HCT116 (cell line): ENCODE measurements around the gene PRAME.

Source experiments
- CBX3 ChIP-seq: IDR thresholded peaks from 2 replicates; pipeline ENCODE4 v1.6.1; 2012; ENCODE audit warnings: low read depth
- EGR1 ChIP-seq: IDR thresholded peaks from 2 replicates; pipeline ENCODE4 v1.6.1; 2012; ENCODE audit warnings: low read depth
- EZH2 ChIP-seq: fragments of 200-600 bp; sonication (generic); IDR thresholded peaks from 2 replicates; pipeline ENCODE4 v1.6.1; 2017; ENCODE audit warnings: antibody characterized with exemption, mixed run types
- POLR2A ChIP-seq: IDR thresholded peaks from 2 replicates; pipeline ENCODE4 v1.7.0; 2011; ENCODE audit warnings: borderline replicate concordance; ENCODE audit not compliant: insufficient read depth, insufficient read length; ENCODE audit errors: extremely low read depth
- POLR2AphosphoS5 ChIP-seq: IDR thresholded peaks from 2 replicates; pipeline ENCODE4 v1.6.1; 2011; ENCODE audit warnings: mild to moderate bottlenecking, low read depth, low read length, moderate library complexity
- SIN3A ChIP-seq: IDR thresholded peaks from 2 replicates; pipeline ENCODE4 v1.6.1; 2012; ENCODE audit warnings: low read depth
- TF ChIP-seq, protein P1 (sequence below), 3 experiments: fragments of 200-600 bp in 1 of 3; sonication (generic) in 1 of 3; IDR thresholded peaks in 2 of 3; conservative IDR thresholded peaks in 1 of 3; 2 replicates each; pipeline ENCODE4 v1.5.1; 2012 to 2017; ENCODE audit warnings: low read depth in 2 of 3, low read length in 2 of 3, antibody characterized with exemption in 1 of 3, borderline replicate concordance in 1 of 3, control low read depth in 1 of 3, mild to moderate bottlenecking in 1 of 3, mixed read lengths in 1 of 3, mixed run types in 1 of 3, moderate library complexity in 1 of 3; ENCODE audit not compliant: insufficient read depth in 1 of 3
- TF ChIP-seq, protein P2 (sequence below): IDR thresholded peaks from 2 replicates; pipeline ENCODE4 v1.6.1; 2012

DNA sequence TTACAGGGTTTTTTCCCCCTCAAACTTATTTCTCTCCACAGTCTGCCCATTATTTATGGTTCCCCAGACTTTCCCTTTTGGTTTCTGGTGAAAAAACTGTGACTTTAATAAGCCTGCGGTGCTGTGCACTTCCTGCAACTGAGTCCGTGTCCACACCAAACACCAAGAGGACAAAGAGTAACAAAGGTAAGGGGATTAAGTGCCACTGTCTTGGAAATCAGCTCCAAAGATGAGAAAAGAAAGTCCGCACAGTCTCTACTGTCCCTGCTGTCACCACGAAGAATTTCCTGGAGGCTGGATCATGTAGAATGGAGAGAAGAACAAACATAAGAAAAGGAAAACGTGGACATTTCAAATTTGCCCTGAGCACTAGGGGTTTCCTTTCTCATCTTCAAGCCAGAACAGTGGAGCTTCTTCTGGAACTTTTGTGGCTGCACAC is 17.9 kb upstream of the PRAME start:
- TF ChIP-seq, protein P1, sequence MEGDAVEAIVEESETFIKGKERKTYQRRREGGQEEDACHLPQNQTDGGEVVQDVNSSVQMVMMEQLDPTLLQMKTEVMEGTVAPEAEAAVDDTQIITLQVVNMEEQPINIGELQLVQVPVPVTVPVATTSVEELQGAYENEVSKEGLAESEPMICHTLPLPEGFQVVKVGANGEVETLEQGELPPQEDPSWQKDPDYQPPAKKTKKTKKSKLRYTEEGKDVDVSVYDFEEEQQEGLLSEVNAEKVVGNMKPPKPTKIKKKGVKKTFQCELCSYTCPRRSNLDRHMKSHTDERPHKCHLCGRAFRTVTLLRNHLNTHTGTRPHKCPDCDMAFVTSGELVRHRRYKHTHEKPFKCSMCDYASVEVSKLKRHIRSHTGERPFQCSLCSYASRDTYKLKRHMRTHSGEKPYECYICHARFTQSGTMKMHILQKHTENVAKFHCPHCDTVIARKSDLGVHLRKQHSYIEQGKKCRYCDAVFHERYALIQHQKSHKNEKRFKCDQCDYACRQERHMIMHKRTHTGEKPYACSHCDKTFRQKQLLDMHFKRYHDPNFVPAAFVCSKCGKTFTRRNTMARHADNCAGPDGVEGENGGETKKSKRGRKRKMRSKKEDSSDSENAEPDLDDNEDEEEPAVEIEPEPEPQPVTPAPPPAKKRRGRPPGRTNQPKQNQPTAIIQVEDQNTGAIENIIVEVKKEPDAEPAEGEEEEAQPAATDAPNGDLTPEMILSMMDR (IDR thresholded peaks at IDR 0.05 in 2 of 3, conservative IDR thresholded peaks at IDR 0.05 in 1 of 3; ENCODE audit: borderline replicate concordance in 1 of 3, insufficient read depth in 1 of 3, low read depth in 2 of 3, low read length in 2 of 3), result no peak
- TF ChIP-seq SIN3A (no peak), EZH2 (no peak), POLR2AphosphoS5 (no peak), POLR2A (no peak), CBX3 (no peak), EGR1 (no peak)
- TF ChIP-seq, protein P2, sequence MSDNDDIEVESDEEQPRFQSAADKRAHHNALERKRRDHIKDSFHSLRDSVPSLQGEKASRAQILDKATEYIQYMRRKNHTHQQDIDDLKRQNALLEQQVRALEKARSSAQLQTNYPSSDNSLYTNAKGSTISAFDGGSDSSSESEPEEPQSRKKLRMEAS, result no peak
